GM12873 (cell line): ENCODE results near the gene AIG1.

Source experiments
- TF ChIP-seq, protein P1 (sequence below): IDR thresholded peaks from 2 replicates; pipeline ENCODE4 v1.5.1; 2012; ENCODE audit warnings: low read depth, mild to moderate bottlenecking, moderate library complexity, low read length, control low read depth; ENCODE audit not compliant: insufficient read depth; ENCODE audit errors: missing control alignments

Gene AIG1

DNA sequence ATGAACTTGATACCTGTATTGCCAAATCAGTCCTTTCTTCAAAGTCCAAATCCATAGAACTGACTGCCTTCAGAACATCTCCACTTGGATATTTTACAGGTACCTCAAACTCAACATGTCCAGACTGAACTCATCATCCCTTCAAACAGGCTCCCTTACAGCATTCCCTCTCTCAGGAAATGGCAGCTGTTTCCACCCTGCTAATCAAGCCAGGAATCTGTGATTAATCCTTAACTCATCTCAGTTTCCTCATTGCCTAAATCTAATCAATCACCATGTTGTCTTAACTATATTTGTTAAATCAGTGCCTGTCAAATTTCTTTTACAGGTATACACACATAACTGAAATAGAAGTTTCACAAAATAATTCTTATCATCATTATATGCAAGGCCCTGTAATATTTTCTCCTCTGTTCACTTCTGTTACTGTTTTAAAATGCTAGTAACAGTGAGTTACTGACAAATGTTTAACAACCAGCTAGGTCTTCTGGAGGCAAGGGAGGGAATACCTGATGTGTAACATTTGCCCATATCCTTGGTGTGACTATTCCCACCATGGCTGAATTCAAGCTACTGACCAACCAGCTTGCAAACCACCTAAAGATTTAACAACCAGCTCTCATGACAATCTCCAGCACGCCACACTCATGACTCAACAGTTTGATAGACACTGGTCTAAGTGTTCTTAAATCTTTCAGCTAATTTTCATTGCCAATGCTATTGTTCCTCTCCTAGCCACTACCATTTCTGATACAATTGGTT lies 264.9 kb downstream of the AIG1 start:
- TF ChIP-seq, protein P1, sequence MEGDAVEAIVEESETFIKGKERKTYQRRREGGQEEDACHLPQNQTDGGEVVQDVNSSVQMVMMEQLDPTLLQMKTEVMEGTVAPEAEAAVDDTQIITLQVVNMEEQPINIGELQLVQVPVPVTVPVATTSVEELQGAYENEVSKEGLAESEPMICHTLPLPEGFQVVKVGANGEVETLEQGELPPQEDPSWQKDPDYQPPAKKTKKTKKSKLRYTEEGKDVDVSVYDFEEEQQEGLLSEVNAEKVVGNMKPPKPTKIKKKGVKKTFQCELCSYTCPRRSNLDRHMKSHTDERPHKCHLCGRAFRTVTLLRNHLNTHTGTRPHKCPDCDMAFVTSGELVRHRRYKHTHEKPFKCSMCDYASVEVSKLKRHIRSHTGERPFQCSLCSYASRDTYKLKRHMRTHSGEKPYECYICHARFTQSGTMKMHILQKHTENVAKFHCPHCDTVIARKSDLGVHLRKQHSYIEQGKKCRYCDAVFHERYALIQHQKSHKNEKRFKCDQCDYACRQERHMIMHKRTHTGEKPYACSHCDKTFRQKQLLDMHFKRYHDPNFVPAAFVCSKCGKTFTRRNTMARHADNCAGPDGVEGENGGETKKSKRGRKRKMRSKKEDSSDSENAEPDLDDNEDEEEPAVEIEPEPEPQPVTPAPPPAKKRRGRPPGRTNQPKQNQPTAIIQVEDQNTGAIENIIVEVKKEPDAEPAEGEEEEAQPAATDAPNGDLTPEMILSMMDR, result no peak

DNA sequence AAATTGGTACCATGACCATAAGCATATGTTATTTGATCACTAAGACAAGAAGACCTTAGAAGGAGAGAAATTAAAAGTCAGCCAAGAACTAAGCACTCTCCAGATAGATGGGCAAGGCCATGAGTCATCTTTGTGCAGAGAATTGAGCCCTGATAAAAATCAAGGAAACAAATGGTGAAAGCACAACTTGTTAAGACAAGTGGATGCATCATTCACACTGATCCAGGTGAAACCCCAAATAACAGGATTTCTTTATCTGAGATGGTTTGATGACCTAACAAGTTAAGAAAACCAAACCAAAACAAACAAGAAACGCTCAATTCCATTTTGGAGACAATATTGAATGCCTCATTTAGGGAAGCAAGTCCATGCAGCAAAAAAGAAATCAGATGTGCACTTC lies 268.2 kb downstream of the AIG1 start:
- TF ChIP-seq, protein P1, result no peak

DNA sequence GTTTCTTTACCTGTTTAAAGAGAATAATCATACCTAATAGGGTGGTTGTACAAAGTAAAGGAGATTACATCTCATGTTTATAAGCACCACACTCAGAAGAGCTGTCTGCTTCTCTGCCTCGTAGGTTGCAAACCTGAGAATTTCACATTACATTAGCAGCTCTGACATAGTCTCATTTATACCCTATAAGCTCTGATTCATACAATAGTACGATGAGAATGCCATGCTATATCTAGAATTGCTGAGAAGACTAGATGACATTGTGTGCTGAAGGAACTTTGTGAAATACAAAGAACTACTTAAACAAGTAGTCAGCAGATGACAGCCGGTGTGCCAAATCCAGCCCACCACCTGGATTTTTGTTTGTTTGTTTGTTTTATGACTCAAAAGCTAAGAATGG lies 268.6 kb downstream of the AIG1 start:
- TF ChIP-seq, protein P1, result no peak

DNA sequence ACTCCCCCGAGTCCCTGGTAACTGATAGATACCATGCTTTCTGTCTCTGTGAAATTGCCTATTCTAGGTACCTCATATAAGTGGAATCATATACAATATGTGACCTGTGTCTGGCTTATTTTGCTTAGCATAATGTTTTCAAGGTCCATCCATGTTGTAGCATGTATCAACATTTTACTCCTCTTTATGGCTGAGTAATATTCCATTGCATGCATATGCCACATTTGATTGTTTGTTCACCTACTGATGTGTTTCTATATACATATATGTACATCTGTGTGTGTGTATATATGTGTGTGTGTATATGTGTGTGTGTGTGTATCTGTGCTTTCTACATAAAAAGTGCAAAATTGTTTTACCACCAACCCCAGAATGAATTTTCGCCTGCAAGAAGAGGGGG lies 270.7 kb downstream of the AIG1 start:
- TF ChIP-seq, protein P1, result no peak

DNA sequence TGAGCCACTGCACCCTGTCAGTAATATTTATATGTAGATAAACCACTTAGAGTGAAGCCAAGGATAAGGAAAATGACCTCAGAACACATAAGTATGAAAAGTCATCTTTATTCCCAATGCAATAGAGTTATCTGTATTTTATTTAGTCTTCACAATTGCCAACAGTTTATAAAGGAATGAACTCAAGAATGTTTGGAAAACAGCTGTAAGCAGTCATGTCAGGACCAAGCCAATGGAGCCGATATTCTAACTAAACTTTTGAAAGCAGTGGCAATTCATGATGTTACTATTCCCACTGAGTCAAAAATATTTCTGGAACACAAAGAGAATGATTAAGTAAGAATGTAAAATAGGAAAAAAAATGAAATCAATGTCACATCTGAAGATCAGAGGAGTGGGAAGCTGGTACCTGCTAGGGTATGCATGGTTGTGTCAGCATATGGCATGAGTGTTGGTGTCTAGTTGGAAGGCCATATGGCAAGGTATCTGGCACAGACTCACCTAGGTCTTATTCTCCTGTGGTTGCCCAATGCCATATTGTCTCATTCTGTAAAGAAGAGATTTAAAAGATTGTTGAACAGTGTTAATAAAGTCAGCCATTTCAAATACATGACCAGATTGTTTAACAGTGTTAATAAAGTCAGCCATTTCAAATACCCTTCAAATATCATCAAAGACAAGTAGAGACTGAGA lies 271.6 kb downstream of the AIG1 start:
- TF ChIP-seq, protein P1, result no peak

DNA sequence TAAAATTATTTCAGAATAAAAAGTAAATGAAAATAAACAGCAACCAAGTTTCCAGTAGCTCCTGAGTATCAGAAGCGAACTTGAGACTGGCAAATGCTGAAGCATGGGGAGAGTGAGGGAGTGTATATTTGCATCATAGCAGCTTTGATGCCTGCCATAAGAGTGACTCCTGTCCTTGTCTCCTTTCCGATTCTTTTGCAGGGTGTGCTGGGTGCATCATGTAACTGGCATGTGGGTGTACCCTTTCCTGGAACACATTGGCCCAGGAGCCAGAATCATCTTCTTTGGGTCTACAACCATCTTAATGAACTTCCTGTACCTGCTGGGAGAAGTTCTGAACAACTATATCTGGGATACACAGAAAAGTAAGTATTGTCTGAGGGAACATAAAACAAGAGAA lies 272.4 kb downstream of the AIG1 start:
- TF ChIP-seq, protein P1, result no peak

DNA sequence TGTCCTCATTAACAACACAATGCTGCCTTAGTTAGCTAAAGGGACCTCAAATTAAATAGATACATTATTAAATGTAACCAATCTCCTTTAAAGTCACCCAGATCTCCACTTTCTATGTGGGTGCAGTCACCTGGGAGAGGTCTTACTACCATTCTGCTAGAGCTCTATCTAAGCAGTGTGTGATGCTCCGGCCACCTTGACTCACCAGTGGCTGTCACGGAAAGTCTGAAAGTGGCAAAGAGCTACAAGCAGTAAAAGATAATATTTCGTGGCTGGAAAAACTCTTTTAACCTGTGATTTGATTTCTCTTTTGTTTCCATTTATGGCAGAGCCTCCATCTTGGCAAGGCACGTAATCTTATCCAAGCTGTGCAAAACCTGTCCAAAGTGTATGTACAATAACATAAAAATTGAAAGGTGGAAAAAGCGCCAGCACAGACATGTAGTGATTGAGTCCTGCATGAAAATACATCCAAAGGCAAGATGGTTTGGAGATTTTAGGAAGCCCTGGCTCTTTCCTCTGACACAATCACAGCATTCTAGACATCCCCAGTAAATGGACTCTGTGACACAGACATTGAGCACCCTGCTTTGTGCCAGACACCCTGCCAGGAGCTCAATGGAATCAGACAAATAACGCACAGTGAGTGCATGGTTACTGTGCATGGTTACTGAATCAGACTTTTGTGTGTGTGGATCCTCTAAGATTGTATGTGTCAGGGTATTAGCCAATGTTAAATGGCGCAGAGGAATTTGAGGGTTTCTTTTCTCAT lies 273.2 kb downstream of the AIG1 start:
- TF ChIP-seq, protein P1, result no peak
